AG09309 (cell line): ENCODE data around the gene MAP2K6.

Source experiments
- DNase-seq: peaks from one replicate; pipeline ENCODE4 v3.0.0-alpha.2; 2010; ENCODE audit warnings: low read depth
- H3K4me3 ChIP-seq: 2 replicates; pipeline ENCODE4 v1.5.1; 2011; ENCODE audit warnings: mild to moderate bottlenecking, low read depth, low read length, moderate library complexity; ENCODE audit not compliant: control insufficient read depth
- CTCF ChIP-seq: IDR thresholded peaks from 2 replicates; pipeline ENCODE4 v1.5.1; 2011; ENCODE audit warnings: mild to moderate bottlenecking, low read depth, low read length, inconsistent platforms; ENCODE audit not compliant: insufficient read depth, control insufficient read depth; ENCODE audit errors: missing control alignments

Gene MAP2K6

GRCh38 chr17:69538795-69539194, 124.3 kb downstream of the MAP2K6 start:
- no peak for DNase-seq

GRCh38 chr17:69539274-69539673, 124.8 kb downstream of the MAP2K6 start:
- TF ChIP-seq CTCF: no peak
- DNase-seq: no peak
- no peak overlapping the region for H3K4me3 ChIP-seq

More at GRCh38 chr17:69538795-69539194, 124.3 kb downstream of the MAP2K6 start:
- H3K4me3 ChIP-seq: no peak overlapping the region
- no peak for TF ChIP-seq CTCF

GRCh38 chr17:69539781-69540319, 125.4 kb downstream of the MAP2K6 start:
- no peak for TF ChIP-seq CTCF
- DNase-seq: no peak
- no peak overlapping the region for H3K4me3 ChIP-seq

GRCh38 chr17:69540356-69540755, 125.9 kb downstream of the MAP2K6 start:
- TF ChIP-seq CTCF: no peak
- DNase-seq: no peak
- no peak overlapping the region for H3K4me3 ChIP-seq

- TF ChIP-seq CTCF: no peak
- no peak for DNase-seq
- no peak overlapping the region for H3K4me3 ChIP-seq
Measured at GRCh38 chr17:69547230-69547629, 132.7 kb downstream of the MAP2K6 start.

GRCh38 chr17:69547947-69548346, 133.4 kb downstream of the MAP2K6 start:
- TF ChIP-seq CTCF: no peak
- DNase-seq: no peak
- H3K4me3 ChIP-seq: no peak overlapping the region

- no peak for DNase-seq
- H3K4me3 ChIP-seq: no peak overlapping the region
- TF ChIP-seq CTCF: no peak
Measured at GRCh38 chr17:69551212-69552010, 136.9 kb downstream of the MAP2K6 start.
